Measurements from ENCODE around the gene DBI. TPM values are rescaled to one million over a fixed set of nuclear protein-coding genes. Genes with fewer than 3 reads are reported as not detected.
"Not testable (repeated sequence)": the region's sequence is repeated elsewhere in the genome, so short reads cannot be mapped to it uniquely, and the experiment has no call there.

DBI gene
- total RNA-seq, 1 donor from 2014 or later: 126 TPM

DNA sequence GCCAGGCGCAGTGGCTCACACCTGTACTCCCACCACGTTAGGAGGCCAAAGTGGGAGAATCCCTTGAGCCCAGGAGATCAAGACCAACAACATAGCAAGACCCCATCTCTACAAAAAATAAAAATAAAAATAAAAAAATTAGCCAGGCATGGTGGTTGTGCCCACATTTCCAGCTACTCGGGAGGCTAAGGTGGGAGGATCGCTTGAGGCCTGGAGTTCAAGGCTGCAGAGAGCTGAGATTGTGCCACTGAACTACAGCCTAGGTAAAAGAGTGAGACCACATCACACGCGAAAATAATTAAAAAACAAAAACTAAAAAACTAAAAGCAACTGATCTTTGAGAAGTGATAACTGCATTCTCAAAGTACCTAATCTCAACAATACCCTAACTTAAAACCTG, 2.0 kb upstream of the DBI start:
- intact Hi-C loops (cut with micrococcal nuclease): loop anchor here (5.0 kb wide), 2 partner anchors 1177 to 1352 kb away; partner anchors contain the start of gene CCDC93

DNA sequence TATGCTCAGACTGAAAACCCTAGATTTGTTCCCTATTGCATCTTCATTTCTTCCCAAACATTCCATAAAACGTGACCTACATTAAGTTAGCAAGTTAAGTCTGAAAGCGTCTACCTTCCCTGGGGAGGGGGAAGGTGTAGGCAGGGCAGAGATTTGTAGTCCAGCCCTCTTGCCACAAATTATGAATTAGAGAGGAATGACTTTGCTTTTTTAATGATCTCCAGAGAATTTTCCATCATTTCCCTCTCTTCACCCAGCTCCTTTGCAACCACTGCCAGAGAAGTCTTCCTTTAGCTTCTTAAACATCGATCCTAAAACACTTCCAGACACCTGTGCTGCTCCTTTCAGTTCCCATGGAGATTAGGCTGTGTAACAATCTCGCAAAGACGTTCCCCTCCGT, 1.3 kb upstream of the DBI start:
- intact Hi-C loops (cut with micrococcal nuclease): loop anchor here (5.0 kb wide), 2 partner anchors 1178 to 1353 kb away; partner anchors contain the start of gene CCDC93

DNA sequence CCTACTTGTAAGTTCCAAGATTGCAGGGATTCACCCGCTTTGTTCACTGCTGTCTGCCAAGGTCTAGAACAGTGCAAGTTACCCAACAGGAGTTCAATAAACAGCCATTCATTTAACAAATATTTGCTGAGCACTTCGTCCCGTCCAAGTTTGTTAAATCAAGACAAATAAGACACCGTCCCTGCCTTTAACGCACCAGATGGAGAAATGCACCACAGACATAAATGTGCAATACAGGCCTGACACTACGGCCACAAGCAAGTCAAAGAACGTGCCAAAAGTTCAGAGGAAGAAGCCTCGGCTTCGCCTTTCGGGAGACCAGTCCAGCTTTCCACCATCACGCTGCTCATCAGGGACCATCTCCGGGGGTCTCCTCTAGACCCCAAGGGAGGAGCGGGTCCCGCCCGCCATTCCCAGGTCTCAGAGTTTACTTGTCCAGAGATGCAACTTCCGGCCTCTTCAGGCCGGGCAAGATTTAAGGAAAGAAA, 572 bp upstream of the DBI start:
- intact Hi-C loops (cut with micrococcal nuclease): loop anchor here (1.0 to 5.0 kb wide), 12 partner anchors 313 to 1552 kb away; partner anchors contain the start of genes CCDC93, DDX18, EPB41L5 and INSIG2

DNA sequence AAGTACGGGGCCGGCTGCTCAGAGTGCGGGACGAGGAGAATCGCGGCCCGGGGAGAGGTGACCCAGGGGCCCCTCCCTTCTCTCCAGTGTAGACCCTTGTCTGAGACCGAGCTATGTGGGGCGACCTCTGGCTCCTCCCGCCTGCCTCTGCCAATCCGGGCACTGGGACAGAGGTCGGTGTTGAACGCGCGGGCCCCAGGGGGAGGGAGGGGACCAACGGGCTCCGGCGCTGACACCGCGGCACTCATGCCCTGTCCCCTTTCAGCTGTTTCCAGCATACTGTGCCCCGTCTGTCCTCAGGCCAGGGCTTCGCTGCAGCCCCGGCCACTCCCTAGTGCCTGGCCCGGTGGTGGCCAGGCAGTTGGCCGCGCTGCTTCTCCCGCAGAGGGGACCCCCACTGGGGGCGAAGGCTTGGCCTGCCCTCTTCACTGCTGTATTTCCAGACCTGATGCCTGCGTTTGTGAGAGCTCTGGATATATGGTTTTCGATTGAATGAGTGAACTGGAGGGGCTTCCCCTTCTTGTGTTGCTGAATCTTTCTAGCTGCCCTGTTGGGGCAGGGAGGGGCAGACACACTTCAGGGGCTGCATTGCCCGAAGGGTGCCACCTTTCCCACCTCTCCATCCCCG, 809 bp downstream of the DBI start:
- intact Hi-C loops (cut with micrococcal nuclease): loop anchor here (2.0 to 5.0 kb wide), 6 partner anchors 809 to 1355 kb away; partner anchors contain the start of genes CCDC93, INSIG2 and RALB

DNA sequence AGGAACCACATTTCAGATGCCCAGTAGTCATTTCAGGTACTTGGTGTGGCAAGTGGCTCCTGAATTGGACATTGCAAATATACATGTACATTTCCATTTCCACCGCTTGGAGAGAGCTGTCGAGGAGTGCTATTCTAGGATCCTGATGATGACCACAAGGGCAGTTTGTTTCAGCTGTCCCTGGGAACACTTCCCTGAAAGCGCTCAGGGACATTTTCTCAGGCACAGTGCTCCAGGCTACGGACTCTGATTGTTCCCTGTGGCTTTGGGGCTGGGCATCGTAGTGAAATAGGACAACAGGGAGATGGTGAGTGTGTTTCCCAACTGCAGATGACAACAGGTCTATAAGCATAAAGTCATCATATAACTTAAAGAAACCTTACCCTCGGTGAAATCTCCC, 3.1 kb downstream of the DBI start:
- intact Hi-C loops (cut with micrococcal nuclease): loop anchor here (5.0 kb wide), 2 partner anchors 1183 to 1358 kb away; partner anchors contain the start of gene CCDC93

DNA sequence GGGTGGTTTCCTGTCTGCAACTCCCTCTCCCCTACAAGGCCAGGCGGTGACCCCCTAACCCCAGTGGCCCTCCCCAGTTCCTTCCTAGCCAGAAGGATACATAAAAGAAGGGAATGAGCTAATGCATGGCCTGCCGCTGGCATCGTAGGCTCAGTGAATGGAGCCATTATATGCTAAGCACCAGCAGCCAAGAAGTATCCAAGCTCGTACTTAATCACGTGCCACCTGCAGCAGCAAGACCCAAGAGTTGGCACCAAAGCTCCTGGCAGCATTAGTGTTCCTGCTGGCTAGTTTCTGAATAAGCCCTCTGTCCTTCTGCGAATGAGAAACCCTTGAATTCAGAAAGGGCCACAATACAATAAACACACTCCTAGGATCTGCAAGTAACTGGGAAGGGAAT, 4.3 kb downstream of the DBI start:
- intact Hi-C loops (cut with micrococcal nuclease): no loop called here

DNA sequence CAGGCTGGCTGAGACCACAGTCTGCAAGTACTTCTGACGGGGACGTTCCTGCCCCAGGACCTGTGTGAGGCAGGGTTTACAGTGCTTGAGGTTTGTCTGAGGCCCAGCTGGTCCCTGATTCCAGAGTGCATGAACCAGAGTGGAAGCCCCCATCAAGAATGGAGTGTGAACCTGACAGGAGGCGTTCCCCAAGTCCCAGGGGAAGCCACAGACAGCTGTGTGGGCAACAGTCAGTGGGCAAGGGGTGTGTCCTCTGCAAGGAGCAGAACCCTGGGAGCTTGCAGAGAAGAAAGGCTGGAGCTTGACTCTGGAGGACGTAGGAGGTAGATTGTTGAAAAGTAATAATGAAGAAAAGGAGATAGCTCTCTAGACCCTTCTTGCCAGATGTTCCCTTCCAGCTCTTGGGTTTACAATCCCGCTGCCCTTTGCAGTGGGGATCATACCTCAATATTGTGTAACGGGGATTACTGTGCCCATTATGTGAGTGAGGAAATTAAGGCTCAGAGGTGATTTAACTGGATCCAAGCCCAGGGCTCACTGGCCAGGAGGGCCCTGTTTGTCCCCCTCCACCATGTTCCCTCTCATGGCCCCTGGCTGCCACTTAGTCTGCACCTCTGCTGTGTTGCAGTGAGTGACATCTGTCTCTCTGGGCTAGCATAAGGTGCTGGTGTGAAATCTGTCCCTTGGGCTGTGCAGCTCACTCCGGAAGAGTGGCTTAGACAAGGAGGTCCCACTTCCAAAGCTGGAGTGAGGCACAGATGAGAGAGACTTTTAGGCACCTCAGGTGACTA, 6.2 kb downstream of the DBI start:
- intact Hi-C loops (cut with micrococcal nuclease): no loop called here

DNA sequence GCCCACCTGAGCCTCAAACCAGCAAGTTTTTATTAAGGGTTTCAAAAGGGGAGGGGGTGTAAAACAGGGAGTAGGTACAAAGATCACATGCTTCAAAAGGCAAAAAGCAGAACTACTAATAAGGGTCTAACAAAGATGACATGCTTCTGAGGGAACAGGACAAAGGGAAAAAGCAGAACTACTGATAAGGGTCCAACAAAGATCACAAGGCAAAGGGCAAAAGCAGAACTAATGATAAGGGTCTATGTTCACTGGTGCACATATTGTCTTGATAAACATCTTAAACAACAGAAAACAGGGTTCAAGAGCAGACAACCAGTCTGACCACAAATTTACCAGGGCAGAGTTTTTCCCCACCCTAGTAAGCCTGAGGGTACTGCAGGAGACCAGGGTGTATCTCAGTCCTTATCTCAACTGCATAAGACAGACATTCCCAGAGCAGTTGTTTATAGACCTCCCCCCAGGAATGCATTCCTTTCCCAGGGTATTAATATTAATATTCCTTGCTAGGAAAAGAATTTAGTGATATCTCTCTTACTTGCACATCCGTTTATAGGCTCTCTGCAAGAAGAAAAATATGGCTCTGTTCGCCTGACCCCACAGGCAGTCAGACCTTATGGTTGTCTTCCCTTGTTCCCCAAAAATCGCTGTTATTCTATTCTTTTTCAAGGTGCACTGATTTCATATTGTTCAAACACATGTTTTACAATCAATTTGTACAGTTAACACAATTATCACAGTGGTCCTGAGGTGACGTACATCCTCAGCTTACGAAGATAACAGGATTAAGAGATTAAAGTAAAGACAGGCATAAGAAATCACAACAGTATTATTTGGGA, 7.3 kb downstream of the DBI start:
- intact Hi-C loops (cut with micrococcal nuclease): not testable (repeated sequence)

DNA sequence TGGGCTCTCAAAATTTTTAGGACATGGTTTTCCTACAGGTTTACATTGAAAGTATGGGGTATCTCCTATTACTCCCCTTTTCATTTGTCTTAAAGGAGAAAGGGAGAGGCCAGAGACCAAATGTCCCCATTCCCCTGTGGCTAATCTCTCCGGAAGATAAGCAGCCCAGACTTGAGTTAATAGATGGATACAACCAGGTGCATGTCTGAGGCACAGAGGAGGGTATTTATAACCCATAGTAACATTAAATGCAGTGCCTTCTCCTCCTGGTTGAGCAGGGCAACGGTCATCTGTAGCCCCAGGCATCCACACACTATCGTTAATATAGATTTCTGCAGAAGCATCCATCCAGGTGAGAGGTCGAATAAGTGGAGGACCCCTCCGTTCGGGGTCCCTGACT, 9.6 kb downstream of the DBI start:
- intact Hi-C loops (cut with micrococcal nuclease): not testable (repeated sequence)

DNA sequence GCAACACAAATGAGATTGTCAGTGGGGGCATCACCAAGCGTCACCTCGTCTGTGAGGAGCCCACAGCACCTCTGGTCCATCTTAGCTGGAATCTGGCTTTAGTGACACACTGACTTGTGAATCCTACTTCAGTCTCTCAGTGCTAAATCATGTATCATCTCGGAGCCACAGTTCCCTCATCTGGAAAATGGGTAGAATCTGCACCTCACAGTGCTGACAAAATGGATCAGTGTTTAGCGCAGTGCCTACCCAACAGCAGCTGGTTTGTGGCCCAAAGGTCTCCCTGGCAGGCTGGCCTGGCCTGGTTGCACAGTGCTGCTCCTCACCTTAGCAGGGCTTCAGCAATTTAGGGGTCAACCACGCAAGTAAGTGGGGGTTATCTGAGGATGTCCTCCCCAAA, 10.0 kb downstream of the DBI start:
- intact Hi-C loops (cut with micrococcal nuclease): no loop called here

DNA sequence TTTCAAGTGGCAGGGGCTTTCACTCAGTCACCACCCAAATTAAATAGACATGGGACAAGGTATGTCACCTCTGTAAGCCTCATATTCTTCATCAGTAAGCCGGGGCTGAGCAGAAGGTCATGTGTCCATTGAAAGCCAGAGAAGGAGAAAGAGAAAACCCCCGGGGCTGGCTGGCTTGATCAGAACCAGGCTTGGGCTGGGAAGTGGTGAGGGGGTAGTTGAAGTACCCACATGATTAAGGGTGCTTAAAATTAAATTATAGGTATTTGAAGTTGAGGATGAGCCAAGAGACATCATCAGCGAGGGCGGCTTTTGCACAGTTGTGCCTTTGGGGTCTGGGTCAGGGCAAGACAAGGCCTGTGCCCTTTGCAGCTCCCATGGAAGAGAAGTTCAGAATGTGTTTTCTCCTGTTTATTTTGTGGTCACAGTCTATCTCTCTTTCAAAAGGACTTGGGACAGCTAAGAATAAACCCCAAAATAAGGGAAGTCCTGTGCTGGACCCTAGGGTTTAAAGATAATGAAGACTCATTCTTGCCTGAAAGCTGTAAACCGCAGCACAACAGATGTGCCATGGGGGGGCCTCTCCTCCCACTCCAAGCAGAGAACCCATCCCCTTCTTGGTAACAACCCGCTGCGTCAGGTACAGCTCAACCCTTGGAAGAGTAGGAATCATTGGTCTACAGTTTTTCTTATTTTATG, 10.7 kb downstream of the DBI start:
- intact Hi-C loops (cut with micrococcal nuclease): no loop called here

DNA sequence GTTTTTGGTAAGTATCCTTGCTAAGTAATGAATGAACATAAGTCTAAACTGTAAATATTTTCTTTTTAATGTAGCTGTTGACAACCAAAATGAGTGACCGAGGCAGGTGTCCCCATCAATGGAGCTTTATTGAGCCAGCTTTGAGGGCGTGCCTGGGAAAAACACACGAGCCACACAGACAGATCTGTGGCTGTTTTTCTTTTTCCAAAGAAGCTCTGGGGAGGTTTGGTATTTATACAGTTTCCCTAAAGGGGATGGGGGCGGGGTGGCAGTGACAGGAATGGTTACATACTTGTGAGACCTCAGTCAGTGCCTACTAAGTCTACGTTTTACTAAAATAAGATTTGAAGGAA, 11.2 kb downstream of the DBI start:
- intact Hi-C loops (cut with micrococcal nuclease): no loop called here

DNA sequence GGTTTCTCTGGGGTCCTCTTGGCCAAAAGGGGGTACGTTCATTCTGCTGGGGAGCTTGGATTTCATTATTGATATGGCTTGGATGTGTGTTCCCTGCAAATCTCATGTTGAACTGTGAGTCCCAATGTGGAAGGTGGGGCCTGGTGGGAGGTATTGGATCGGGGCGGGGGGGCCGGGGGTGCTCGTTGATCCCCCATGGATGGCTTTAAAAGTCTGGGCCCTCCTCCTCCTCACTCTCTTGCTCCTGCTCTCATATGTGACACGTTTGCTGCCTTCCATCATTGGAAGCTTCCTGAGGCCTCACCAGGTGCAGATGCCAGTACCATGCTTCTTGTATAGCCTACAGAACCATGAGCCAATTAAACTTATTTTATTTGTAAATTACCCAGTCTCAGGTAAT, 11.8 kb downstream of the DBI start:
- intact Hi-C loops (cut with micrococcal nuclease): no loop called here

DNA sequence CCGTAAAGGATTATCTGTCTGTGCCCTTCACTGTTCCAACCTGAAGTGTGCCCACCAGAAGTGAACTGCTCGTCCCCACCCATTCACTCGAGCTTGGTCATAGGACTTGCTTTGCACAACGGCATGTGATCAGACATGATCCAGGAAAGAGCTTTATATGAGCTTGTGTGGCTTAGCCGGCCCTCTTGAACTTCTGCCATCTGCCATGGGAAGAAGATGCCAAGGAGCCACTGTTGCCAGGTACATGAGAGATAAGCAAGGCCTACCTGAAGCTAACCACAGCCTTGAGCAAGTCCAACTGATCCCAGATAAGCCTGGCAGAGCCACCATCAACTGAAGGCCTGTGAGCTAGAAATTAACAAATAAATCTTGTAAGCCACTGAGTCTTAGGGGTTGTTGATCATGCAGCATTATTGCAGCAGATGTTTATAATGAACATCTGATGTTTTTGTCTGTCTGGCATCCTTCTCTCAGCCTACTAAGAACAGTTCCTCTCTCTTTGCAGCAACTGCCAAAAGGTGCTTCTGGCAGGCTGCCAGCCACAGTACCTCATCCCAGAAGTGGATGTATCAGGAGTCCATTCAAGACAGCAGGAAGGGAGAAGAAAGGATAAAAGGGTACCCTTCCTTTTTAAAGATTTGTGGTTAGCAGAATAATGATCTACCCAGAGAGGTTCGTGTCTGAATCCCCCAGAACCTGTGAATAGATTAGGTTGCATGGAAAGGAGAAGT, 16.8 kb downstream of the DBI start:
- intact Hi-C loops (cut with micrococcal nuclease): no loop called here

DNA sequence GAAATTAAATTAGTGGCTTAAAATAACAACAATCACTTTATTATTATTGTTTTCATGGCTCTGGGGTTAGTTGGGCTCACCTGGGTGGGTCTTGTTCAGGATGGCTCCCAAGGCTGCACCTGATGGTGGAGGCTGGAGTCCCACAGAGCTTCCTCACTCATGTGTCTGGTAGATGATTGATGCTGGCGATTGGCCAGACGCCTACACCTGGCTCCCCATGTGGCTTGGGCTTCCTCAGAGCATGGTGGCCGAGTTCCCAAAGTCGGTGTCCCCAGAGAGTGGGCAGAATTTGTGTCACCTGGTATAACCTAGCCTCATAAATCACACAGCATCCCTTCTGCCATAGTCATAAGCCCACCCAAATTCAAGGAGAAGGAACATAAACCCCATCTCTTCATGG, 18.2 kb downstream of the DBI start:
- intact Hi-C loops (cut with micrococcal nuclease): no loop called here

DNA sequence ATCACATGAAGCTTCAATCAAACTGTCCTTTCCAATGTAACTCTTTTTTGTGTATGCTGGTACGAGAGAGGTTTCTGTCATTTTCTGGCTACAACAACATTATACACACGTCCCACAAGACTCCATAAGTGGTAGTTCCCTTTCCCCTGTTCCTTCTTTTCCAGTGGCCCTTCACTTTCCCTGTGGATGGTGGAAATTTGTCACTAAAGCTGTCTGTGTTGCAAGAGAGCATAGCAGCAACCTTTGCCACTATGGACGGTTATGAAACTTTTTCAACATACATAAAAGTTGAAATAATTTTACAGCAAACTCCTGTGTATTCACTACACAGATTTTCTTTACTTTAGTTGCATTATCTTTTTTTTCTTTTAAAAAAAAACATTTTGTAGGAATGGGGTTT, 18.7 kb downstream of the DBI start:
- intact Hi-C loops (cut with micrococcal nuclease): no loop called here

DNA sequence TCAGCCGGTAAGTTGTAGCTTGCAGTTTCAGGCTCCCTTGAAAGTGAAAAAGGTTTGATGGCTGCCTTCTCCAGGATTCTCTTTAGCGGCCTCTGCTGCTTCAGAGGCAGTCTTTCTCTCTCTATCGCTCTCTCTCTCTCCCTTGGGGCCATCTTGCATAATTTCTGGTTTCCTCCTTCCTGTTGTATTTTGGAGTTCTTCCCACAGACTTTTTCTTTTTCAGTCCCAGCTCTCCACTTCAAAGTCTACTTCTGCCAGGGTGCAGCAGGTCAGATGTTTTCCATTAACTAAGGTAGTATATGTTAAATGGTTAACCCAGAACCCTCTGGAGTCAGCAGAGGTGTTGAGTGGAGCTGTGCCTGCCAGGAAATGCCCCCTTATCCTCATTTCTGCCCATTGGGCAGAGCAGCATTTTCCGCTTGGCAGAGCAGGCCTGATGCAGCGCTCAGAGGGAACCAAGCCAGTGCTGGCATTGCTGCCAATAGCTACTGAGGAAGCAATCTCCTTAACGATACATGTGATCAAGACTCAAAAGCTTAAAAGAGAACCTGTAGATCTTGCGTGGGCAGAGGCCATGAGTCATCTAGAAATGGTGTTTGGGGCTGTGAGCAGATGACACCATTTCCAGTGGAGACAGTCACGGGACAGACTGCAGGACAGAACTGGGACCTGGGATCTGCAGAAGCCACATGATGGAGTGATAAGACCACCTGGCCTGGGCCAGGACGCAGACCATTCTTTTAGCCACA, 20.8 kb downstream of the DBI start:
- intact Hi-C loops (cut with micrococcal nuclease): no loop called here

DNA sequence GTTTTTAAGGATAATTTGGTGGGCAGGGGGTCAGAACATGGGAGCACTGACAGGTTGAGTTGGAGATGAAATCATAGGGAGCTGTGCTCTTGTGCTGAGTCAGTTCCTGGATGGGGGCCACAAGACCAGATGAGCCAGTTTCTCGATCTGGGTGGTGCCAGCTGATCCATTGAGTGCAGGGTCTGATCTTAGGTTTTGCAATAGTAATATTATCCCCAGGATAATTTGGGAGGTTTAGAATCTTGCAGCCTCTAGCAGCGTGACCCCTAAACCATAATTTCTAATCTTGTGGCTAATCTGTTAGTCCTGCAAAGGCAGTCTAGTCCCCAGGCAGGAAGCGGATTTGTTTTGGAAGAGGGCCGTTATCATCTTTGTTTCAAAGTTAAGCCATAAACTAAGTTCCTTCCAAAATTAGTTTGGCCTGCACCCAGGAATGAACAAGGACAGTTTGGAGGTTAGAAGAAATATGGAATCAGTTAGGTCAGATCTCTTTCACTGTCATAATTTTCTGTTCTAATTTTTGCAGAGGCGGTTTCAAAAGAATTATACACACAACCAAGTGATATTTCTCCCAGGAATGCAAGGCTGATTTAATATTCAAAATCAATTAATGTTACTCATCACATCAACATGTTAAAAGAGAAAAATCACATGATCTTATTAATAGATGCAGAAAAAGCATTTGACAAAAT, 23.0 kb downstream of the DBI start:
- intact Hi-C loops (cut with micrococcal nuclease): no loop called here
